HG03432 (cell line): ENCODE results near the gene KRTAP16-1.
"Not testable (repeated sequence)": the region's sequence is repeated elsewhere in the genome, so short reads cannot be mapped to it uniquely, and the experiment has no call there.

ENCODE experiments used
- ATAC-seq: cut with Tn5 transposase; IDR thresholded peaks from one replicate; pipeline ENCODE4 v1.9.1; 2021; ENCODE audit warnings: mild to moderate bottlenecking, moderate library complexity; ENCODE audit not compliant: unreplicated experiment

The KRTAP16-1 gene, protein sequence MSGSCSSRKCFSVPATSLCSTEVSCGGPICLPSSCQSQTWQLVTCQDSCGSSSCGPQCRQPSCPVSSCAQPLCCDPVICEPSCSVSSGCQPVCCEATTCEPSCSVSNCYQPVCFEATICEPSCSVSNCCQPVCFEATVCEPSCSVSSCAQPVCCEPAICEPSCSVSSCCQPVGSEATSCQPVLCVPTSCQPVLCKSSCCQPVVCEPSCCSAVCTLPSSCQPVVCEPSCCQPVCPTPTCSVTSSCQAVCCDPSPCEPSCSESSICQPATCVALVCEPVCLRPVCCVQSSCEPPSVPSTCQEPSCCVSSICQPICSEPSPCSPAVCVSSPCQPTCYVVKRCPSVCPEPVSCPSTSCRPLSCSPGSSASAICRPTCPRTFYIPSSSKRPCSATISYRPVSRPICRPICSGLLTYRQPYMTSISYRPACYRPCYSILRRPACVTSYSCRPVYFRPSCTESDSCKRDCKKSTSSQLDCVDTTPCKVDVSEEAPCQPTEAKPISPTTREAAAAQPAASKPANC

DNA sequence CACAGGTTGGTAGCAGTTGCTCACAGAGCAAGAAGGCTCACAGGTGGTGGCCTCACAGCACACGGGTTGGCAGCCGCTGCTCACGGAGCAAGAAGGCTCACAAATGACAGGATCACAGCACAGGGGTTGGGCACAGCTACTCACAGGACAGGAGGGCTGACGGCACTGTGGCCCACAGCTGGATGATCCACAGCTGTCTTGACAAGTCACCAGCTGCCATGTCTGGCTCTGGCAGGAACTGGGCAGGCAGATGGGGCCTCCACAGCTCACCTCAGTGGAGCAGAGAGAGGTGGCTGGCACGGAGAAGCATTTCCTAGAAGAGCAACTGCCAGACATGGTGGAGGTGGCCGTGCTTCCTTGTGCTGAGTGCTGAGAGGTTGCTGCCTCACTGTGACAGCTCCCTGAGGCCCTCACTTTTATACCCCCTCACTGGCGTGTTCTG is at the start of gene KRTAP16-1:
Gene KRTAP16-1, minus strand, starts transcription at position 392 of the 442 bp plus-strand sequence. Its CDS starts 56 bp downstream, at position 336.
- no peak for ATAC-seq

DNA sequence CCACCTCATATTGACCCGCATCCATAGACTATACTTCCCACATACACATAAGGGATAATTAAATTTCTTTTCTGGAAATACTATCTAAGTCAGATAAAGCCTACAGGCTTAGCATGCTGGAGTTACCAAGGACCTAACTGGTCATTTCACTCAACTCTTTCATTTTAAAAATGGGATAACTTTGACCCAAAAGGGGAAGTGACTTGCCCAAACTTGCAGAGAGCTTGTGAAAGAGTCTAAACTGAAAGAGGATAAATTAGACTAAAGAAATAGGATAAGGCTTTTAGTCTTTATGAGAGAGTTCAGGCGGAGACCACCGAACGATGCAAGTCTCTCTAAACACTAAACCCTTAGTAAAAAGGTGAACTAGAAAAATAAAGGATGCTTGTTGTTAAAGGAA is 45.4 kb upstream of the KRTAP16-1 start:
- ATAC-seq: no peak

DNA sequence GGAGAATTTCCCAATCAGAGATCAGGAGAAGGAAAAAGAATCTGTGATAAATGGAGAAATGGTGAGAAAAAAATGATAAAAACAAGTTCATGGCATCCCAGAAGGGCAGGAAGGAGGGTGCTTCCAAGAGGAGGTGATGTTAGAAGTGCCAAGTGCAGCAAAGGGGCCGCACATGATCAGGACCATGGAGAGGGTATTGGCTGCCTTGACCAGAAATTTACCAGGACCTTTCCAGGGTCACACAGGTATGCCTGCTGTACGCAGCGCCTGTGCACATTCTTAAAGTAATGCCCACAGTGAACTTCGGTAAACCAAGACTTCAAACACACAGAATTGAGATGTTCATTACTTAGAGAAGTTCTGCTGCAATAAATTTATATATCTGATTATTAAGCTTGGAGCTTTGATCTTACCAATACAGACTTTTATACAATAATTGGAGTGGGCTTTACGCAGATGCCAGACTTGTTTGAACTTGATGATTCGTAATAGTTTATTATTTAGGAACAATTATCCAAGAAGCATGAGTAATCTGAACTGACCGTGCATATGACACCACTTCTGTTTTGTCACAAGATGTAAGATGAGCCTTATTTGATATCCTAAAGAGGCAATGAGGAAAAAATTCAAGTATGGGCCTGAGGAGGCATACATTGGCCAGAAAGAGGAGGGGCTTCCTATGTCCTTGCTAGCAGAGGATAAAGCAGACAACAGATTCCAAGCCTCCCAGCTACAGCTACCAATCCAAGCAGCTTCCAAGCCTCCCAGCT is 43.7 kb upstream of the KRTAP16-1 start:
- no peak for ATAC-seq

DNA sequence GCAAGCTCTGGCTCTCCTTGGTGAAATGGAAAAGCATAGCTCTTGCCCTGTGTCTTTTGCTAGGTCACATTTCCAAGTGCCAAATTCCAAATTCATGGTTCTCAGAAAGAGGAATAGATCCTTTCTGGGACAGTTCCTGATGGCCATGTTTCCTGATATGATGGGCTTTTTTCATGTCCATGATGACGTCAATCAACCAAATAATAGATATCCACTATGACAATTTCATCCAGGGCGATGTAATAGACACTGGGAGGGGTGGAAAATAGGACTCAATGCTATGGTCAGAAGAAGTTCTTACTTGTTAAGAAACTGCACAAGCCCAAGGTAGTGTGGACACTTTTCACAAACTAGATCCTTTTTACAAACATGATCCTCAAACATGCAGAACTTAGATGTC is 42.1 kb upstream of the KRTAP16-1 start:
- ATAC-seq: no peak

DNA sequence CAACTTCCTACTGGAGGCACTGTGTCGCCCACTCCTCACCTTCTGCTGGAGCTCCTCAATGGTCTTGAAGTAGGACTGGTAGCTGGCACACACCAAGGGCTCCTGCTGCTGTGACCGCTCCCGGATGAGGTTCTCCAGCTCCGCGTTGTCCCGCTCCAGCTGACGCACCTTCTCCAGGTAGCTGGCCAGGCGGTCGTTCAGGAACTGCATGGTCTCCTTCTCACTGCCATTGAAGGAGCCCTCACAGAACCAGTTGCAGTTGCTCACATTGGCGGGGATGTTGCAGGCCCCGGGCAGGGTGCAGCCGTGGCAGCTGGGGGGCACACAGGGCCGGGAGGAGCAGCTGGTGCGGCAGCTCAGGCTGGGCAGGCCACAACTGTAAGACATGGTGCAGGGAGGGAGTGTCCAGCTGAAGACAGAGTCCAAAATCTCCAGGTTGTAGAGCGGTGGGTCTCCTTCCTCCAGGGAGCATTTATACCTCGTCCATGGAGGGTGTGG is 41.3 kb upstream of the KRTAP16-1 start, which contains the start of gene KRT33A:
Gene KRT33A, minus strand, starts transcription at position 448 of the 498 bp plus-strand sequence. Its CDS starts 61 bp downstream, at position 387.
- ATAC-seq: not testable (repeated sequence)

DNA sequence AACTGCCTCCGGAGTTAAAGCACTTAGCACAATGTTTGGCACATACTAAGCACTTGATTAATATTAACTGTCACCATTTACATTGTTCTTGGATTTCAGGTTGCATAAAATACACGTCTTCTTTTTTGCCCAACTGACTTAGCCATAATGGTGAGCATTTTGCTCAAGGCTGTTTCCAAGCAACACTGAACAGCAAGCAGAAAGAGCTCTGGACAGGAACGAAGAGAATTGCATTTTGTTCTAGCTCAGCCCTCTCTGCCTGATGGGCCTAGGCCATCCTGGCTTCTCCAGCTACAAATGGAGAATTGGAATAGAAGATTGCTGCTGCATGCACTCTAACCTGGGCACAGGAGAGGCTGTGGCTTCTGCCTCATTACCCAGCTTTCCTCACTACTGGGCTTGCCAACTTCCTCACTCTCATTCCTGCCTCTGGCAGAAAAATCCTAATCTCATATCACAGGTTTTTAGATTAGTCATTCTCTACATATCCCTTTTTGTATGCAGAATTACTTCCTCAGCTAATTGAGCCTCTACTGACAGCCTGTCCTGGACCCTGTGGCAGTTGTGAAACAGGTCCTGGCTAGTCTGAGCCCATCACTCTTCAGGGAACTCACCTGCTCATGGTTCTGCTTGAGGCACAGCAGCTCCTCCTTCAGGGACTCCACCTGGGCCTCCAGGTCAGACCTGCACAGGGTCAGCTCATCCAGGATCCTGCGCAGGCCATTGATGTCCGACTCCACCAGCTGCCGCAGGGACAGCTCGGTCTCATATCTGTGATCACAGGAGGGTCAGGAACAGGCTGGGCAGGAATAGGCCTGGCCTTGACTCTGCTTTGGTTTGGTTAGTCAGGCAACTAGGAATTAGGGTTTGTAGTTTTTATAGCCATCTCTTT is 39.0 kb upstream of the KRTAP16-1 start:
- ATAC-seq: no peak

DNA sequence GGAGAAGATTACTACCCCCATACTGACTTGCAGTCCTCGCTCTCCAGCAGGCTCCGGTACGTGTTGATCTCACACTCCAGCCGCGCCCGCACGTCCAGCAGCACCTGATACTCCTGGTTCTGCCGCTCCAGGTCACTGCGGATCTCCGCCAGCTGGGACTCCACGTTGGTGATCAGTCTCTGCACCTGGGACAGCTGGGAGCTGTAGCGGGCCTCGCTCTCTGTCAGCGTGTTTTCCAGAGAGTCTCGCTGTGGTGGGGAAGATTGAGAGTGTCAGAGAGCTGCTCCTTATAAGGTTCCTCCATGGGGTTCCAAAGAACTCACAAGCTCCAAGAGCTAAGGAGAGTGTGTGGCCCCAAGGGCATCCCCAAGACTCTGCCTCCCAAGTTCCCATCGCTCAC is 37.3 kb upstream of the KRTAP16-1 start:
- not testable (repeated sequence) for ATAC-seq

DNA sequence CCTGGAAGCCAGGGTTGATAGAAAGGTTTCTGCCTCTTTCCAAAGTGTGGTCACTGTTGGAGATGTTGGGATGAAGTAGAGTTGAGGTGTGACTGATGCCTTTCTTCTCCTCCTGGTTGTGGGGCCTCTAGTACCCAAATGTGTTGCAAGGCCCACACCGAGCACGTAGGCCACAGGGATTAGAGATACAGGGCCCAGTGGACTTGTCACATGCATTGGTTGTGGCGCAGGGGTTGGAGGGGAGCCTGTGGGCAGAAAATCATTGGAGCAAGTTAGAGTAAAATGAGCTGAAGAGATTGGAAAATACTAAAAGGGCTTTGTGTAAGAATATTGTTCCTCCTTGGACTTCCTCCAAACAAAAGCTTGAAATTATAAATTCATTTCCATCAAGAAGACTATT is 36.9 kb upstream of the KRTAP16-1 start:
- no peak for ATAC-seq

DNA sequence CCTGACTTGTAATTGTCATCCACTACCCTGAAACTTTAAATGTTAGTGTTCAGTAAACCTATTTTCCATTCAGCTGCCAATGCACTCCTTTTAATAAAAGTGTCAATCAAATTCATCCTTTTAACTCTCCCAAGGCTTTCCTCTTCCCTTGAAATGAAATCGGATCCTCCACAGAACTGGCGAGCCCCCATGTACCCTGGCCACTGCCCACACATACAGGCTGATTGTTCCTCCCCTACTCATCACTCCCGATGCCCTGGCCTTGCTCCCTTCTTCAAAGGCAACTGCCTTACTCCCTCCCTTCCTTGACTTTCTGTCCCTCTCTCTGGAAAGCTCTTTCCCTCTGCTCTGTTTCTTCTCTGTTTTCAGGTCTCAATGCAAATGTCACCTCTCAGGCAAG is 33.9 kb upstream of the KRTAP16-1 start:
- no peak for ATAC-seq

DNA sequence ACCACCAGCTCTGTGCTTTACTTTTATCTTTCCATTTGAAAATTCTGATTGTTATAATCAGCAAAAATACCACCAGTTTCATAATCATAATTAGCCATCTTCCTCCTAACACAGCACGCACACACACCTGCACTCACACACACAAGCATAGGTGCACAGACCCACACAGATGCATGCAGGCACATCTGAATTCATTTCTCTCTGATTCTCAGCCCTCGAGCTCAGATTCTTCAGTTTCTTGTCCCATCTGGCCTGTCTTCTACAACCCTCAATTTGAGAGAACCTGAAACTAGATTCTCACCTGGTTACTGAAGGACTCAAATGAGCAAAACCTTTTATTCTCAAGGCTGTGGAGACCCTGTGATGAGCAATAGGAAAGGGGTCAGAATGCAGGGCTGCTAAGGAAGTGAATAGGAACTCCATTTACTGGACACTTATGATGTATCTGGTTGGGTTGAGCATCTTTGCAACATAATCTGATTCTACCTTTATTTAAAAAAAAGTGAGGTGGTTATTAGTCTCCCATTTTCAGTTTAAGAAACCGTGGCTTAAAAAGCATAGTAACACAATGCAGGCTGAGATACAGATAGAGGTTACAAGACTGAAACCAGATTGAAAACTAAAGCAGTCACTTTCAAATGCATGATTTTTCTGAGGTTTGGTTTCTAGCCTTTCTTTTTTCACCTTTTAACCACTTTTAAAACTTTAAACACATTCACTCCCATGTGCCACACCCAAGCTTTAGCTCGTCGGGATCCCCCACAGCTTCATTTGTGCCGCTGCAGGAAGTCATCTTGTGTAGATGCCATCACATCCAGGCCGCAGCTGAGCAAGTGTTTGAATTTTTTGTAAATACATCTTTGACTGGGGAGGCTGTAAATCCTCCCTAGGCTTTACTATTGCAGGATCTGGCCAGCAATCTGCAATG is 32.1 kb upstream of the KRTAP16-1 start:
- no peak for ATAC-seq

DNA sequence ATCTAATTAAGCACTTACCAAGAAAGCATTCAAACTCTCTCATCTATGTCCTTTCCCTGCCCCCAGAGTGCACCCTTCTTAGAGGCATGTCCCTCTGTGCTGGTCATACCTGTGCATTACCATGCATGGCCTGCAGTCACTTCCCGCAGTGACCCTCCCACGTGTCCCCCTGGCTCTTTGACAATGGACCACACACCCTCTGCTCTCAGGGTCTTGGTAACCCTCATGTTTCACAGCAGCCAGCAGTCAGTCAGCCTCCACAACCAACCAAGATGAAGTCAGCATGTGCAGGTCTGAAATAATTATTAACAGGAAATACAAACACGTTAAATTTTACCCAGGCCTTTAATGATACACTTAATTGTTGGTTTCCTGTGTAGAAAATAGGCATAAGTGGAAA is 31.4 kb upstream of the KRTAP16-1 start:
- ATAC-seq: no peak

DNA sequence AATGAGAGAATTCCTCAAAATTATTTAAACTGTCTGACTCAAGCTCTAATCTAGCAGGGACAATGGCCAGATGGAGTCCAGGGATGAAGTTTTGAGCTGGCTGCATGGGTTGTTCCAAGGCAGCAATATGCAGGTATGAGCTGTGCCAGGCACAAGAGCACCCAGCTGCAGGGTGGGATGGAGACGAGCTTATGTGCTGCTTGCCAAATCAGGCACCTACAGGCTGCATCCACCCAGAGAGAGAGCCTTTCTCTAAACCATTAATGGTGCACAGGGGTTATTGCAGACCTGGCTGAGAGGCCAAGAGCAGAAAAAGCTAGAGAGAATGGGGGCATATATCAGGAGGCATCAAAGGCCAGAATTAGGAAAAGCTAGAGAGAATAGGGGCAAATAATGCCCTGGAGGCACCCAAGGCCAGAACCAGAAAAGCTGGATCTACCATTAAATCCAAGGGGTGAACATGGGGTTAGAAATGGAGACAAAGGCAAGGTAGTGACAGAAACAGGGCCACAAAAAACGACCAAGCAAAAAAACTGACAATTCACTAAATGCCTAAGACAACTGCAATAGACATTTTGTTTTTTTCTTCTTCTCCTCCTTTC is 30.6 kb upstream of the KRTAP16-1 start:
- ATAC-seq: no peak

DNA sequence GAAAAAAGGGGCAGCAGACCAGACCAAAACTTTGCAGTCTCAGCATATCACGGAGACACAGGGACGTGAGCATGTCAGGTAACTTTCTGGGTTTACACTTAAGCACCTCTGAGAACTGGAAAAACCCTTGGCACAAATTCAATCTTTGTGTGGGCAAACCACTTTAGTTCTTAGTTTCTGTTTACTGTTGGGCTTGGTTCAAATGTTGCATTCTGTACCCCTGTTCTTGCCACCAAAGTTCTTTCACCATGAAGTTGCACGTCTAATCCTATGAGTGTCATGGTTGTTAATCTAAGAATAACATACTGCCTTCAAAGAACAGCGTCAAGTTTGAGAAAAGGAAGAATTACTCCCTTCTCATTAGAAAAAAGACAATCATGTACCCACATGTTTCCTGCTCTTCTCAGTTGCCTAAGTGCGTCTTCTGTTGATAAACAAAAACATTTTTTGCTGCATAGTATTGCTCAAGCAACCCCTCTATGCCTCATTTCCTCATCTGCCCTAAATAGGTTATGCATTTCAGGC is 29.9 kb upstream of the KRTAP16-1 start:
- no peak for ATAC-seq

DNA sequence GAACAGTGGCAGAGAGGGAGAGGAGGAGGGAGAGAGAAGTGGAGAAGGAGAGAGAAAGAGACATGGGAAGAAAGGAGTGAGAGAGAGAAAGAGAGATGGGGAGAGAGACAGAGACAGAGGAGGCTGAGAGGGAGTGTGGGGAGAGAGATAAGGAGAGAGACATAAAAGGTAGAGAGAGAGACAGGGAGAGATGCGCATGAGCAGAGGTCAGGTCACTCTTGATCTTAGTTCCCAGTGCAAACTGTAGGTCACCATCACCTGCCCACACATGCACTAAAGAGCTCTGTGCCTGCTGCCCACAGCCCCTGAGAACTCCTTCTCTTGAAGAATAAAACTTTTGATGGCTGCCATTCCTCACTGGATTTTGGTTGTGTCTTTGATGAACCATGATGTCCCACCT is 26.6 kb upstream of the KRTAP16-1 start:
- no peak for ATAC-seq

DNA sequence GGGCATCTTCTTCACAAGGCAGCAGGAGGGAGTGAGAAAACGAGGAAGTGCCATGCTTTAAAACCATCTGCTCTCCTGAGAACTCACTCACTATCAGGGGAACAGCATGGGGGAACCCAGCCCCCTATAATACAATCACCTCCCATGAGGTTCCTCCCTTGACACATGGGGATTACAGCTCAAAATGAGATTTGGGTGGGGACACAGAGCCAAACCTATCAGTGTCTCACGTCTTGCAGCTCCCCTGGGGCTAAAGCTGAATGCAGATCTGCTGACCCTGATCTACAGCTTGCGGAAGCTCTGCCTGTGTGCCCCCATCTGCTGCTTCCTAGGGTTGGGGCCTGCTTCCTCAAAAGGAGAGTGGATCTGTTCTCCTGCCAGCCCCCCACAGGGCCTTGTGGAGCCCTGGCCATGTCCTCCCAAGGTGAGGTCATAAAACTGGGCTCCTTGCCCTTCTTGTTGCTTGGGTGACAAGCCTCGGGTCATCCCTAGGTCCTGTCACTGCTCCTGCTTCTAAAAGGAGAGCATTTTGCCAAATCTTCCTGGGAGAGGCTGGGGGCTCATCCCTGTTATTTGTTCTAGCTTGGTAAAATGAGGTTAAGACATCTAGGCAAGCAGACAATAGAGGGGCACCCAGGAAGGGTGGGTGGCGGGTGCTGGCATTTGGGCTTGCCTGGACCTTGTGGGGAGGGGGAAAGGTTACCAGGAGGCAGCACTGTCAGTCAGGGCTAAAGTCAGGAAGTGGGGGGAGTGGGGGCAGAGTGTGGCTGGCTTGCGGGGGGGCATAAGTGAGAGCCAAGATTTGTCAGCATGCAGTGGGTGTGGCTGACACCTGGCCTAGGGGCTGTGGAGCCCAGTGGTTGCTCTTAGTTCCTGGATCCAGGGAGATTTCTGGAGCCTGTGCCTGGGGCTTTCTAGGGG is 25.5 kb upstream of the KRTAP16-1 start:
- ATAC-seq: no peak

DNA sequence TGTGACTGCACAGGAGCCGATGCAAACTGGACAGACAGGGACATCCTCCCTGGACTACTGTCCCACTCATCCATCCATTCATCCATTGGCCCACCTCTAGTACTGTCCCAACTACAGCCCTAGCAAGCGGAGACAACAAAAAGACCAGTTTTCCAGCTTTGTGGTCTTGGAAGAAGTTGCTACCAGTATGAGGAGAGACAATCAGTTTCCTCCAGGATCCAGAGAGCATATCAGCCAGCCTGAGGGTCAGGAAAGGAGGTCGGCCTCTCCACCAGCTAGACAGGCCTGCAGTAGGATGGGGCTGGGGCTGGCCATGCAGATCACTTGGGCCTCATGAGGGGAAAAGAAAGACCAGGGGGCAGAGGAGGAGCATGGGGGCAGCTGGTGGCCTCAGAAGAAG is 24.7 kb upstream of the KRTAP16-1 start:
- no peak for ATAC-seq

DNA sequence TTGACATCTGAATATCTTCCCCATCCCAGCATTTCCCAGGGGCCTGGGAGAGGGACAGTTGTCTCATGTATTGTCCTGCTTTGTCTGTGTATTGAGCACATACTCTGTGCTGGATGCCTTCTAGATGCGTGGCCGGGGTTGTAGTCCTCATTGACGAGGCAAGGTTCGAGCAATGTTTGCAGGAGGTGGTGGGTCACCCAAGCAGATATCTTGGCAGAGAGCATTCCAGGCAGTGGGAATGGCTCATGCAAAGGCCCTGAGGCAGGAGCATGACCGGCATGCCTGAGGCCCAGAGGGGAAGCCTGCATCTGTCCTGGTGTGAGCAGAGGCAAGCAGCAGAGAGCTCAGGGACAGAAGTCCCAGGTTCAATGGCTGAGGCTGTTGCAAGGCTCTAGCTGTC is 24.0 kb upstream of the KRTAP16-1 start:
- ATAC-seq: no peak

DNA sequence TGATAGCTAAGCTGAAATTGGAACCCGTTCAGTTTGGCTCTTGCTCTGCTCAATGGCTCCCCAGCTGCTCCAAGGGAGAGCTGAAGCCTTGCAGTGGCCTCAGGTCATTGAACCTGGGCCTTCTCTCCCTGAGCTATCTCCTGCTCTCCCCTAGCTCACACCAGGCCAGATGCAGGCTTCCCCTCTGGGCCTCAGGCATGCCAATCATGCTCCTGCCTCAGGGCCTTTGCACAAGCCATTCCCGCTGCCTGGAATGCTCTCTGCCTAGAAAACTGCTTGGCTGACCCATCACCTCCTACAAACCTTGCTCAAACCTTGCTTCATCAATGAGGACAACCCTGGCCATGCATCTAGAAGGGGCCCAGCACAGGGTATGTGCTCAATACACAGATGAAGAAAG is 23.1 kb upstream of the KRTAP16-1 start:
- no peak for ATAC-seq
